SK-N-SH (cell line): Measurements from ENCODE around the gene IDUA. TPM values are rescaled to one million over a fixed set of nuclear protein-coding genes. Genes with fewer than 3 reads are reported as not detected.

Experiments
- CTCF ChIA-PET: fragments of 300-600, 350-600 bp; formaldehyde crosslinking; extraction: SDS; loops from one replicate; lab custom pipeline; 2021; lab: Yijun Ruan, JAX
- POLR2A ChIA-PET: fragments of 350-600 bp; sonication (Branson Sonifier 250); formaldehyde crosslinking; extraction: SDS; loops from one replicate; lab custom pipeline; 2020; ENCODE audit warnings: antibody characterized with exemption, inconsistent platforms; lab: Yijun Ruan, JAX
- DNase-seq: peaks from one replicate; pipeline ENCODE4 v3.0.0; 2012
- H2AFZ ChIP-seq: fragments of 200-600 bp; sonication (generic); 2 replicates; pipeline ENCODE4 v1.8.1; 2016; ENCODE audit warnings: antibody characterized with exemption, mild to moderate bottlenecking, low read depth
- H3F3A ChIP-seq: fragments of 200-600 bp; sonication (generic); replicated peaks from 2 replicates; pipeline ENCODE3; 2016; ENCODE audit warnings: antibody characterized with exemption, mild to moderate bottlenecking; ENCODE audit not compliant: insufficient read depth
- H3K27ac ChIP-seq, 2 experiments: fragments of 200-500 bp in 1 of 2; fragments of 200-600 bp in 1 of 2; sonication (Bioruptor generic) in 1 of 2; sonication (generic), shearing (Covaris generic) in 1 of 2; 2 replicates each; pipeline versions ENCODE4 v1.5.1 to v1.6.1; 2014 to 2016; ENCODE audit warnings: low read depth in 2 of 2, inconsistent platforms in 1 of 2, low read length in 1 of 2, mild to moderate bottlenecking in 1 of 2, mixed read lengths in 1 of 2
- H3K27me3 ChIP-seq: fragments of 200-600 bp; sonication (generic), shearing (Covaris generic); 2 replicates; pipeline ENCODE4 v1.6.1; 2016; ENCODE audit warnings: mixed run types; ENCODE audit not compliant: insufficient read depth
- H3K36me3 ChIP-seq, 2 experiments: fragments of 200-500 bp in 1 of 2; fragments of 200-600 bp in 1 of 2; sonication (Bioruptor generic) in 1 of 2; sonication (generic) in 1 of 2; replicated peaks in 1 of 2; 2 replicates each; pipeline versions ENCODE3 to v1.5.1; 2014 to 2016; ENCODE audit warnings: low read length in 1 of 2, mild to moderate bottlenecking in 1 of 2; ENCODE audit not compliant: insufficient read depth in 2 of 2, control insufficient read depth in 1 of 2
- H3K4me1 ChIP-seq, 2 experiments: fragments of 200-500 bp in 1 of 2; fragments of 200-600 bp in 1 of 2; sonication (Bioruptor generic) in 1 of 2; sonication (generic), shearing (Covaris generic) in 1 of 2; 2 replicates each; pipeline versions ENCODE4 v1.5.1 to v1.6.1; 2014 to 2016; ENCODE audit warnings: low read depth in 1 of 2, low read length in 1 of 2, mixed run types in 1 of 2; ENCODE audit not compliant: insufficient read depth in 2 of 2, control insufficient read depth in 1 of 2
- H3K4me2 ChIP-seq: fragments of 200-600 bp; sonication (generic), shearing (Covaris generic); 2 replicates; pipeline ENCODE4 v1.6.1; 2017; ENCODE audit warnings: mixed run types
- H3K4me3 ChIP-seq, 2 experiments: fragments of 200-500 bp in 1 of 2; fragments of 200-600 bp in 1 of 2; sonication (Bioruptor generic) in 1 of 2; sonication (generic), shearing (Covaris generic) in 1 of 2; 2 replicates each; pipeline versions ENCODE4 v1.5.1 to v1.8.1; 2014 to 2016; ENCODE audit warnings: low read depth in 2 of 2, inconsistent platforms in 1 of 2, low read length in 1 of 2, mild to moderate bottlenecking in 1 of 2, mixed read lengths in 1 of 2, moderate library complexity in 1 of 2
- H3K79me2 ChIP-seq: fragments of 200-600 bp; sonication (generic); 2 replicates; pipeline ENCODE4 v1.8.1; 2017; ENCODE audit warnings: mild to moderate bottlenecking; ENCODE audit not compliant: insufficient read depth
- H3K9ac ChIP-seq: fragments of 200-600 bp; sonication (generic); 2 replicates; pipeline ENCODE4 v1.6.1; 2017; ENCODE audit warnings: mixed run types
- H3K9me2 ChIP-seq: fragments of 200-600 bp; sonication (generic); 2 replicates; pipeline ENCODE4 v1.6.1; 2017; ENCODE audit warnings: mixed run types
- H3K9me3 ChIP-seq: fragments of 200-600 bp; sonication (generic); 2 replicates; pipeline ENCODE4 v1.6.1; 2017; ENCODE audit warnings: mixed run types, mild to moderate bottlenecking, moderate library complexity
- H4K20me1 ChIP-seq: fragments of 200-600 bp; sonication (generic); 2 replicates; pipeline ENCODE4 v1.6.1; 2017; ENCODE audit warnings: mild to moderate bottlenecking, mixed run types; ENCODE audit not compliant: insufficient read depth
- CTCF ChIP-seq: fragments of 200-600 bp; sonication (generic); IDR thresholded peaks from 2 replicates; pipeline ENCODE4 v1.6.1; 2017; ENCODE audit warnings: antibody characterized with exemption, mild to moderate bottlenecking, moderate library complexity
- ELF1 ChIP-seq: IDR thresholded peaks from 2 replicates; pipeline ENCODE4 v1.4.0; 2012
- FOXJ3 ChIP-seq: sonication (generic); formaldehyde crosslinking; IDR thresholded peaks from 2 replicates; pipeline ENCODE4 v1.5.1; 2020; ENCODE audit warnings: mild to moderate bottlenecking, missing genetic modification reagents
- GABPA ChIP-seq: IDR thresholded peaks from 2 replicates; pipeline ENCODE4 v1.4.0; 2012; ENCODE audit warnings: low read depth, mild to moderate bottlenecking
- JUND ChIP-seq: IDR thresholded peaks from 2 replicates; pipeline ENCODE4 v1.4.0; 2012
- RXRA ChIP-seq: IDR thresholded peaks from 2 replicates; pipeline ENCODE4 v1.4.0; 2012; ENCODE audit warnings: low read depth, mild to moderate bottlenecking, borderline replicate concordance
- SIN3A ChIP-seq: IDR thresholded peaks from 2 replicates; pipeline ENCODE4 v1.6.1; 2012; ENCODE audit warnings: low read depth, mild to moderate bottlenecking, low read length, moderate library complexity, borderline replicate concordance
- TAF1 ChIP-seq: IDR thresholded peaks from 2 replicates; pipeline ENCODE4 v1.6.1; 2012; ENCODE audit warnings: low read depth, mild to moderate bottlenecking, low read length, moderate library complexity, borderline replicate concordance
- TCF12 ChIP-seq: IDR thresholded peaks from 2 replicates; pipeline ENCODE4 v1.4.0; 2012
- USF2 ChIP-seq: fragments of 150-350 bp; IDR thresholded peaks from 2 replicates; pipeline ENCODE4 v1.6.1; 2017; ENCODE audit warnings: antibody characterized with exemption, low read length, low read depth, borderline replicate concordance
- WGBS: methylation state at CpG from one replicate; pipeline ENCODE4 v1.1.6; 2017; ENCODE audit warnings: low lambda C conversion rate; 5-methylcytosine and 5-hydroxymethylcytosine counted together
- polyA plus RNA-seq, 3 experiments: library from polyadenylated mRNA; depleted of rRNA; stranded (reverse); fragments of >200 nt; gene quantifications; 2 replicates each; pipeline ENCODE4 v1.2.3, GENCODE V29; 2012
- TF ChIP-seq, protein P1 (sequence below): IDR thresholded peaks from 2 replicates; pipeline ENCODE4 v1.4.0; 2012; ENCODE audit warnings: low read depth, borderline replicate concordance

Gene IDUA
- polyA plus RNA-seq, 1 of the 3 experiments (the other 2 are of a cell fraction), result 24.4 TPM

DNA sequence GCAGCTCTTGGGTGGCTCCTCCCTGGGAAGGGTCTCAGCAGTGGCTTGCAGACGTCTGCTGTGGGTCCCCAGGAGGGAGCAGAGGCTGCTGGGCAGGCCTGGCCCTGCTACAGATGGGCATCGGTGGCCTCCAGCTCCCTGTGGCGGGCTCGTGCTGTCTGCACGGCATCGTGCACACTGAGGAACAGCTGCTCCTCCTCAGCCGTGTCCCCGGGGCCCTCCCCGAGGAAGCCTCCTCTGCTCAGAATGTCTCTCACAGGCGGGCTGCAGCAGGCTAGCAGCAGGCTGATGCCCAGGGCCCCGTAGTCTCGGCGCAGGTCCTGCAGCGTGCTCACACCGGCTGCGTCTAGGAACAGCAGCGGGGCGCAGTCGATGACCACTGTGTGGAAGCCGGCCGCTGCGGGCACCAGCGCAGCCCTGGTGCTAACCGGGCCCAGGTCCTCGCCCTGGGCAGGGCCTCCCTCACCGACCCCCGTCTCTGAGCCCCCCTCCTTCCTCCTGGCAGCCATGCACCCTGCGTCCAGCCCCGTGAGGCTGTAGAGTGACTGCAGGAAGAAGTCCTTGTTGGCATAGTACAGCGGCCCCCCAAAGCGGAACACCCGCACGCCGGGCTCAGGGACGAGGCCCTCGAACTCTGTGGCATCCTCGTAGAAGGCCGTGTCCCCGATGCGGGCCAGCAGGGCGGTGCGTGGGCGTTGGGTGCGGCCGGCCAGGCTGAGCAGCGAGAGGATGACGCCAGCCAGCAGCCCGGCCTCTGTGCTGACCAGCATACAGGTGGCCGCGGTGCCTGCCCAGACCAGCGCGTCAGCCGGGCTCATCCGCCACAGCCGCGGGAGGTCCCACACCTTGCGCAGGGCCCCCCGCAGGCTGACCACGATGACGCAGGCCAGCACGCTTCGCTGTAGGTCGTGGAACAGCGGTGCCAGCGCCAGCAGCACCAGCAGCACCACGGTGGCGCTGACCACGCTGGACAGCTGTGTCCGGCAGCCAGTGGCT is 2.2 kb downstream of the IDUA start:
- Histone ChIP-seq H3K27ac (no peak overlapping the region), H3K36me3 (peaks cover 0 to 19% of the 10 kb centered on the region in 2 experiments), H3K9me3 (no peaks in the 10 kb centered on the region), H3K9me2 (no peaks in the 10 kb centered on the region), H2AFZ (no peak overlapping the region), H3K27me3 (no peaks in the 10 kb centered on the region), H4K20me1 (no peaks in the 10 kb centered on the region), H3K4me2 (no peak overlapping the region), H3K9ac (no peak overlapping the region), H3K4me3 (no peak overlapping the region), H3K79me2 (peaks cover 7% of the 10 kb centered on the region; the same call in 1 of the 2 replicates), H3F3A (no peaks in the 10 kb centered on the region), H3K4me1 (peaks cover 10 to 17% of the 10 kb centered on the region in 2 experiments; a peak in 1 of 4 replicates)
- CTCF ChIA-PET, result interaction anchor here (1.7 to 2.1 kb wide), 2 partner anchors 127 to 247 kb away, joined by 4 to 27 read pairs; no protein-coding TSS in a partner anchor
- POLR2A ChIA-PET, result no interaction called here
- TF ChIP-seq FOXJ3 (no peak), SIN3A (no peak), GABPA (no peak), ELF1 (no peak), USF2 (no peak), JUND (no peak), RXRA (no peak), TCF12 (no peak), TAF1 (no peak), CTCF (no peak)
- TF ChIP-seq, protein P1, sequence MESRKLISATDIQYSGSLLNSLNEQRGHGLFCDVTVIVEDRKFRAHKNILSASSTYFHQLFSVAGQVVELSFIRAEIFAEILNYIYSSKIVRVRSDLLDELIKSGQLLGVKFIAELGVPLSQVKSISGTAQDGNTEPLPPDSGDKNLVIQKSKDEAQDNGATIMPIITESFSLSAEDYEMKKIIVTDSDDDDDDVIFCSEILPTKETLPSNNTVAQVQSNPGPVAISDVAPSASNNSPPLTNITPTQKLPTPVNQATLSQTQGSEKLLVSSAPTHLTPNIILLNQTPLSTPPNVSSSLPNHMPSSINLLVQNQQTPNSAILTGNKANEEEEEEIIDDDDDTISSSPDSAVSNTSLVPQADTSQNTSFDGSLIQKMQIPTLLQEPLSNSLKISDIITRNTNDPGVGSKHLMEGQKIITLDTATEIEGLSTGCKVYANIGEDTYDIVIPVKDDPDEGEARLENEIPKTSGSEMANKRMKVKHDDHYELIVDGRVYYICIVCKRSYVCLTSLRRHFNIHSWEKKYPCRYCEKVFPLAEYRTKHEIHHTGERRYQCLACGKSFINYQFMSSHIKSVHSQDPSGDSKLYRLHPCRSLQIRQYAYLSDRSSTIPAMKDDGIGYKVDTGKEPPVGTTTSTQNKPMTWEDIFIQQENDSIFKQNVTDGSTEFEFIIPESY, result no peak
- 93% methylated on average over 18 of the region's 69 CpGs for WGBS
- DNase-seq, result no peak
